A549 treated with ZK216348 at 1 μM for 4 hours (cell line): ENCODE results near the gene ANKRD34A. TPM values are rescaled to one million over a fixed set of nuclear protein-coding genes. Genes with fewer than 3 reads are reported as not detected.

Experiments used
- total RNA-seq: library from RNA; stranded (reverse); fragments of 200-300 nt; extraction: Qiagen RNA extraction; gene quantifications from 5 replicates; pipeline ENCODE4 v1.2.3, GENCODE V29; 2022; ENCODE audit warnings: low read depth

ANKRD34A gene
- 0.11 to 0.36 TPM (median 0.20 TPM) in 5 replicates for total RNA-seq

GRCh38 chr1:145964328-145965118 is at the start of gene ANKRD34A, which contains the start of gene POLR3GL:
ANKRD34A (minus strand) TSS chr1:145964575; CDS start chr1:145961759, 2,816 bp downstream.
POLR3GL (plus strand) TSS chr1:145964690; CDS start chr1:145974866, 10,176 bp downstream.

GRCh38 chr1:145996433-145997015 is 32.1 kb upstream of the ANKRD34A start, which contains the start of gene TXNIP:
TXNIP (minus strand) TSS chr1:145996579; CDS start chr1:145996266, 313 bp downstream.

GRCh38 chr1:145957443-145958319 is 6.7 kb downstream of the ANKRD34A start, which contains the start of gene LIX1L:
LIX1L (minus strand) TSS chr1:145958017; CDS start chr1:145957927, 90 bp downstream.

GRCh38 chr1:145927063-145927886 is 37.1 kb downstream of the ANKRD34A start, which contains the start of gene RBM8A:
RBM8A (minus strand) TSS chr1:145927484; CDS start chr1:145927426, 58 bp downstream.

GRCh38 chr1:145918144-145918991 is 46.0 kb downstream of the ANKRD34A start, which contains the start of gene PEX11B:
PEX11B (minus strand) TSS chr1:145918717; CDS start chr1:145918688, 29 bp downstream.

Other genes starting within 250 kb of the ANKRD34A start
- gene CD160, start 245.1 kb downstream of the ANKRD34A start, total RNA-seq: not detected in 5 replicates
- gene RNF115, start 140.5 kb downstream of the ANKRD34A start, total RNA-seq: 11.1 to 12.5 TPM (median 12.1 TPM) in 5 replicates
- 33.2 to 36.2 TPM (median 34.6 TPM) in 5 replicates for gene POLR3C, start 140.4 kb downstream of the ANKRD34A start, total RNA-seq
- gene NUDT17, start 118.9 kb downstream of the ANKRD34A start, total RNA-seq: 5.2 to 7.7 TPM (median 6.4 TPM) in 5 replicates
- 29.2 to 40.6 TPM (median 34.2 TPM) in 5 replicates for gene PIAS3, start 105.5 kb downstream of the ANKRD34A start, total RNA-seq
- gene ANKRD35, start 78.7 kb downstream of the ANKRD34A start, total RNA-seq: not detected in 5 replicates
- gene ITGA10, start 54.5 kb downstream of the ANKRD34A start, total RNA-seq: 0.88 to 1.7 TPM (median 1.1 TPM) in 5 replicates
- gene PEX11B, start 45.9 kb downstream of the ANKRD34A start, total RNA-seq: 25.4 to 40.2 TPM (median 31.3 TPM) in 5 replicates
- gene RBM8A, start 37.1 kb downstream of the ANKRD34A start, total RNA-seq: 207 to 293 TPM (median 217 TPM) in 5 replicates
- 7.7 to 12.6 TPM (median 12.0 TPM) in 5 replicates for gene LIX1L, start 6.6 kb downstream of the ANKRD34A start, total RNA-seq
- gene POLR3GL, start 115 bp upstream of the ANKRD34A start, total RNA-seq: 10.3 to 13.0 TPM (median 11.8 TPM) in 5 replicates
- gene TXNIP, start 32.0 kb upstream of the ANKRD34A start, total RNA-seq: 0.14 to 0.45 TPM (median 0.28 TPM) in 5 replicates
- gene HJV, start 57.2 kb upstream of the ANKRD34A start, total RNA-seq: not detected in 5 replicates
- gene NBPF10, start 180.2 kb upstream of the ANKRD34A start, total RNA-seq: 0.55 to 0.85 TPM (median 0.67 TPM) in 5 replicates